Dermis microvascular lymphatic vessel endothelial cell (primary cell): Measurements from ENCODE around the gene HTR4. TPM values are rescaled to one million over a fixed set of nuclear protein-coding genes. Genes with fewer than 3 reads are reported as not detected.

Experiments
- DNase-seq, 2 donors: peaks; one replicate each; pipeline versions ENCODE4 v3.0.0 to v3.0.0-alpha.2; 2010; ENCODE audit warnings: low read depth in 2 of 2
- total RNA-seq: library from RNA; depleted of rRNA; stranded (reverse); fragments of >200 nt; gene quantifications from 2 replicates; pipeline ENCODE4 v1.2.1, GENCODE V29; 2014

Gene HTR4
- total RNA-seq, 1 donor from 2014 or later: not detected

DNA sequence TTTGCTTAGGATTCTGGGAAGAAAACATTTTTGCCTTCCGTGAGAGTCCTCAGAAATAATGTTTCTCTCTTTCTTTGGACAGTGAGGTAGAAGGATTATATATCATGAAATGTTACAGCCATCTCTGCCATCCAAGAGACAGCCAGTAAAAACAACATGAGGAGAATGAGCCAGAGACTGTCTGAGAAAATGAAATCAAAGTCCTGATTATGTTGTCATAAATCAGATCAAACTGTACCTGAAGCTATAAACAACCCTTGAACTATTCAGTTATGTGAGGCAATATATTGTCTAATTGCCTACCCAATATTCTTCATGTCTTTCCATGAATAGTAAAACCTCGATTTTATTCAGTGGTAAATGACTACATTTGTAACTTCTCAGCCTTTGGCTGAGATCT is 9.2 kb upstream of the HTR4 start:
- no peak for DNase-seq

DNA sequence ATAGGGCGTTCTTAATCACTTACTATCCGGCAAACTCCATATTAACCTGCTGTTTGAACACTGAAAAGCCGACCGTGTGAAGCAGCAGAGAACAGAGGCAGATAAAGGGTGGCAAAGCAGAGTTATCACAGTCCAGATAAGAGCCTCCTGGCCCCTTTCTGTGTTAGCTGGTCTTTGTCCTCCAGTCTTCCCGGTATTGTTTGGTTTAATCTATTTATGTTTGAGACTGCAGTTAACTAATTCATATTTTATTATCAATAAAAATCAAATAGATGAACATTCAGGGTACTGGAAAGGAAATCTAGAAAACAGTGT is 6.0 kb upstream of the HTR4 start:
- DNase-seq: no peak

DNA sequence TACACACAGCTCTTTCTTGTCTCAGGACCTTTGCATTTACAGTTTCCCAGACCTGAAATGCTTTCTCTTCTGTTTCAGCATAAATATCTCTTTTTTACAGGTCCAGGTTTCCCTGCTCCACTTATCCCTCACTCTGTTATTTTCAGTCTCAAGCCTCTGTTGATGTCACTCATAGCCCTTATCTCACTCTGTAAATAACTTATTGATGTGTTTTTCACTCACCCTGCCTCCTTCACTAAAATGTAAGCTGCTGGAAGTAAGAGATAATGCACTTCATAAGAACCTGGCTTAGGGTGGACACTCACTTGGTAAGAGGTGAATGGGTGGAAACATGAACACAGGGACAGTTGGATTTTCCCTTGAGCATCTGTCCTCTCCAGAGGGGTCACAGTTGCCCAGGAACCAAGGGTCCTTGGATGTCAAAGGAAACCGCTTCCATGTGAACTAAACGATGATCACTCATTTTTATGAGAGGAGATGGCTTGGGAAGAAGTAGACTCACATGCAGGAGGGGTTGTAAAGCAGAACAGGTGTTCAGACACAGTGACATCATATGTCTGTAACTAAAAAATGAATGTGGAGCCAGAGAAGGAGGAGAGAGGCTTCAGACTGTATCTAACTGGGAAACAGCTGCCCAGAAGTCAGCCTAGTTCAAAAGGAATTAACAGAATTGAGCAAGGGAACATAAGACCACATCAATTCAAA is 5.5 kb upstream of the HTR4 start:
- no peak for DNase-seq

DNA sequence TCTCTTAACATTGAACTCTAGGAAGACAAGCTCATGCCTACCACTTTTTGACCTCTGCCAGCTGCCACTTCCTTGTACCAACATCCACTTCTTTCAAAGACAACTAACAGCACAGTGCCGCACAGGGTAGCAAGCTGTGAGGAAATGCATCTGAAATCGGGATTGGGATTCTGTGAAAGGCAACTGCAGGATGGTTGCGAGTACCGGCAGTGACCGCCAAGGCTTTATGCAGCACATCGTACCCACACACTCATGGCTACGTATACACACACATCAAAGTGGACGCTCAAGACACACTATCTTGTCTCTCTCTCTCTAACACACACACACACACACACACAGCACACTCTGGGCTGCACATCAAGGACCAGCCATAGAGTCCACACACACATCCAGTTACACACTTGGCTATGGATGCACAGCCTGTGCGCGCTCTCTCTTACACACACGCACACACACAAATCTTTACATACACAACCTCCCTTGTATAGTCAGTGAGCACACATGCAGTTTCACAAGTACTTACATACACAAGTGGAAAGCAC is 964 bp downstream of the HTR4 start:
- DNase-seq: no peak

DNA sequence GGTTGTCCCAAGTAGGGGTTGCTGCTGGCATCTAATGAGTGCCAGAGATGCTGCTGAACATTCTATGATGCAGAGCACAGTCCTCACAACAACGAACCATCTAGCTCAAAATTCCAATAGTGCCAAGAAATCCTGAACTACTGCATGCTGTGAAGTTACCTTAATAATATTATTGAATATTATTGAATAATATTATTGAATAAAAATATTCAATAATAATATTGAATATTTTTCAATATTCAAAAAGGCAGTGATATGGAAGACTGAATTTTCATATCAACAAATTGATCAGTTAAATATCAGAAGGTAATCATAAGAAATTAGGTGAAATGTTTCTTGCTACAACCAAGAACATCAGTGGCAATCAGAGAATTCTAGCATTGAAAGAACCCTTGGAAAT is 2.8 kb downstream of the HTR4 start:
- no peak for DNase-seq

DNA sequence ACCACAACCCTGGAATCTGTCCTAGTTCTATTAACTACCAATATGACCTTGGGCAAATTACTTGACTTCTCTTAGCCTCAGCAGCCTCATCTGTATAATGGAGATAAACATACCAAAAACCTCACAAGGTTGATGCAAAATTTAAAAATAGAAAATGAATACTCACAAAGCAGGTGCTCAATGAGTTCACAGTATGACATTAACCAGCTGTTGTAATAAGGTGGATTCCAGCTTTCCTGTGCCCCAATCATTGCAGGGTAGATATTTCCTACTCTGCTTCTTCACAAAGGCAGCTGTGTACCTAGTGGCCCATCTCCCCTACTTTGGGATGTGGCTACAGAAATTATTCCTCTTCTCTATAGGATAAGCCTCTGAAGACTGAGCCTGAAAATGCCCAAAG is 8.8 kb downstream of the HTR4 start:
- no peak for DNase-seq

DNA sequence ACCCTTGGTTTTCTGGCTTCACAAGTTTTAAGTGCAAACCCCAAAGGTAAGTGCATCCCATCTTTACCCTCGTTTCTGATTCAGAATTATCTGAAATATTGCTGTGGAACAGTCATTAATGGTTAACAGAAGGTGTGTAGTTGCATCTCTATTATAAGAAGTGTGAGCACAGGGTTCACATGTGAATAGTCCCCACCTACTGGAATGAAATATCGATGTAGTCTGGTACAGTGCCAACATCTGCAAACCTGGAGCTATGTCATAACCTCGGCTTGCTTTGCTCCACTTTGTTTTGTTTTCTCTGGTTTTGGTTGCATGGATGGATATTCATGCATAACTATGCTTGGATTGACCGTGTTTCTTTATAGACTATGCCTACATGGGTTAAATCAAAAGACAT is 12.6 kb downstream of the HTR4 start:
- DNase-seq: no peak

DNA sequence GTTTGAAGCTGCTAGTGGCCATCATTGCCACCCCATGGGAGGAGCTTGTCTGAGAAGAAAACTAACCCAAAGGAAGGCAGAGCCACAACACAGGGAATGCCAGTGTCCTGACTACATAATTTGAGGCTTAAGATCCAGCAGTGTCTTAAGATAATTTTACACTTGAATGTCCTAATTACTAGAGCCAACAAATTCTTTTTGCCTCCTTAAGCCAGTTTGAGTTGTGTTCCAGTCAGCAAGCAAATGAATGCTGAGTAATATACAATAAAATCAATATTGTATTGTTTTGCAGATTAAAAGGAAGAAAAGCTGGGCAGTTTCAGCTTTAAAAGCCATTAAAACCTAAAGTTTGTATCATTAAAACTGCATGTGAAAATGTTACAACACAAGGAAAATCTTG is 13.9 kb downstream of the HTR4 start:
- no peak for DNase-seq

DNA sequence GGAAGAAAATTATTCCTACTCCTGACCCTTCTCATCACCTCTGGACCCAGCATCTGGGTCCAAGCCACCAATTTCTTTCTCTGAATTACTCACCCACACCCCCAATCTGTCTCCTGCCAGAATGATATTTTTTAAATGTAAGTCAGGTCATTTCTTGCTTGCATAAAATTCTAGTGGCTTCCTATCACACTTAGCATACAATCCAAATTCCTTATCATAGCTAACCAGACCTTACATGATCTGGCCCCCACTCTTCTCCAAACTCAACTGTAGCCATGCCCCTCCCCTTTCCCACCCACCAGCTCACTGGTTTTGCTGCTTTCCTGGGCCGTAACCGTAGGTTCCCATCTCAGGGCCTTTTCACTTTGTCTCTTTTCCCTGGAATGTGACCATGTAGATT is 15.2 kb downstream of the HTR4 start:
- no peak for DNase-seq

DNA sequence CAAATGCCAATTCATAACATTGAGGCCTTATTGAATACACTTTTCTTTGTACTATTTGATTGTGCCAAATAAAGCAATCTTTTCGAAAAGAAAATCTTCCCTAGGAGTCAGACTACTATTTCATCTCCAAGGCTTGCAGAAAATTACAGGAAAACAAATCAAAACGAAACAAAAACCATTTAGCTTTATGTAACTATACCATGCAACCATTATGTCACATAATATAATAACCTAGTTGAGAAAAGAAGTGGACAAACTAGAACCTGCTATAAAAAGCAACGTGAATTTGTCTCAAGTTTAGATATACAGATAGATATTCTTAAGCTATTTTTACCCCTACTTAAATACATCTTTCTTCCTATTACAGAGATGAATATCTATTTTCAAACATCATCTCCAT is 18.0 kb downstream of the HTR4 start:
- DNase-seq: no peak

DNA sequence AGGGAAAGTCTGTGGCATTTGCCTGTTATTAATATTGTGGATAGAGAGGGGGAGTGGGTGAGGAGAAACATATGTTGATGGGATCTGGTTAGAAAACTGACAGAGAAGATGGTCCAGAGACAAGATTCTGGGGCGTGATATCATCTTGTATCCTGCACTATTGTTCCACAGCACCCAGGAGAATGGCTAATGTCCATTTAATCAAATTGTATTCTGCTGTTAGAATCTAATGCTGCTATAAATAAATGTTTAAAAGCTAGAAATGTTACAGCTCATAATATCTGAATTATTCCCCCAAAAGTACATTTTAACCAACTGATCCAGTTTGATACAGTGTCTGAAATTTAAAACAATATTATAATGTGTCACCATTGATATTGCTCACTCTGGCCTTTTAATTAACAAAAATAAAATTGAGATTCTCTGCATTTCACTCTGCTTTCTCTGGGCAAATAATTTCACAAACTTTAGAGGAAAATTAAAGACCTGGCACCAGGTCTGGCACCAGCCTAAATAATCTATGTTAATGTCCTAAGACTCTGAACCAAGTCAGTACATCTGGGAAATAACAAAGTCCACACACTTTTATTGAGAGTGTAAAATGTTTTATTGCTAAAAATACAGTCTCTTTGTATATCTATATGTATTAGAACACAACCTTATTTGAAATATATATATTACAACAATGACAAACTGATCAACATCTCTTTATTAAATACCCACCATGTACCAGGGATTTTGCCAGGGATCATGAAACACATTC is 18.8 kb downstream of the HTR4 start:
- no peak for DNase-seq

DNA sequence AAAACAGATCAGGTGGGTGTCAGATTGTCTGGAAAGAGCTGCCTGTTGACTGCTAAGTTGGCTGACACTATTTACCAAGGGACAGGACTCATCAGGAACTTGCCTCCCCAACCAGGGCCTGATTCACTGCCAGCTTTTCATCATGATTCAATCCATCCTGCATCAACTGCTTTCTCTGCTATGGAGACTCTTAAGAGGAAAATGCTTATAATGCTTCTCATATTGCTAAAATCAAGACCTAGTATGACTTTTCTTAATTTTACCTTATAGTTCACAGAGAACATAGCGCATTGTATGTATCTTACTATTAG is 21.3 kb downstream of the HTR4 start:
- DNase-seq: no peak

DNA sequence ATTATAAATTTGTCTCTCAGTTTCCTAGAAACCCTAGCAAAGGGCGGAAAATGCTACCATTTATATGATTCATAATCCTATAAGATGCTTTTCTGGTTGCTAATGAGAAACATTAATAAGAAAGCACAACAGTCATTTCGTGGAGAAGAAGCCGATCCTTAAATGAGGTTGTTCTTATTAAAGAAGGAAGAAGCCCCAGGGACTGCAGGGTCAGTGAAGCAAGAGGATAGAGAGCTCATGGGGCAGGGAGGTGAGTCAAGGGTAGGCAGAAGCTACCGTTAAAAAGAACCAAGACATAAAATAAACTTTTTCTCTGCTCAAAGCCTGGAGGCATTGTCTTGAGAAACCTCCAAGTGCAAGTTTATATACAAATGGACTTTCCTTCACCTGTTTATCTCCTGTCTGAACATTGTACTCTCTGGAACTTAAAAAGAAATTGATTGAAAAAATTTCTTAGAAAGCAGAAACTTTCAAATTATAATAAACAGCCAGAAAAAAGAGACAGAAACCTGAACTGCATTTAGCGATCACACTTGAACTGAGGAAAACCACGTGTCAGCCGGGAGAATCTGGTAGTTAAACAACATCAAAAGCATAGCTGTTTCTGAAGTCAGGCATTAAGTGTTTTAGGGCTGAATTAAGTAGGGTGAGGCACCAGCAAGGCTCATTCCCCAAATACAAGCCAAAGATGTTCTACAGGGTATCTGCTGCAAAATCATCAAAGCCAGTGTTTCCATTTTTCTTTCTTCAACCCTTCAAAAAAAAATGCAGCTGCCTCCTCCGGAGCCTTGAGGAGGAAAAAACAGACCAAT is 21.9 kb downstream of the HTR4 start:
- DNase-seq: no peak

DNA sequence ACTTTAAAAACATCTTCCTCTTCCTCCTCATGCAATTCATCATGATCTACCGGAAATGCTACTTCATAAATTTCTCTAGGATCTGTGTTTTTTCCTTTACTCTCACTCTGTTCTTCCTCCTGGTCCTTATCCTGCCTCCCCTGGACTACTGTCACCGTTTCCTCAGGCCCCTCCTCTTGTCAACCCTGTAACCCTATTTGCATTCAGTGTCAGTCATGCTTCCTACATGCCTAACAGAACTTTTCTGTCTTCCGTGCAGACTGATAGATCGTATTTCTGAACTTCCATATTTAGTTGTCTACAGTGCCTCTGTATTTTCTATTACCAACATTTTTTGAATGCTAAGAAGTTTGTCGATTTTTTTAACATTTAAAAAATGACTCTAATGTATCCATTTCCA is 27.3 kb downstream of the HTR4 start:
- no peak for DNase-seq

DNA sequence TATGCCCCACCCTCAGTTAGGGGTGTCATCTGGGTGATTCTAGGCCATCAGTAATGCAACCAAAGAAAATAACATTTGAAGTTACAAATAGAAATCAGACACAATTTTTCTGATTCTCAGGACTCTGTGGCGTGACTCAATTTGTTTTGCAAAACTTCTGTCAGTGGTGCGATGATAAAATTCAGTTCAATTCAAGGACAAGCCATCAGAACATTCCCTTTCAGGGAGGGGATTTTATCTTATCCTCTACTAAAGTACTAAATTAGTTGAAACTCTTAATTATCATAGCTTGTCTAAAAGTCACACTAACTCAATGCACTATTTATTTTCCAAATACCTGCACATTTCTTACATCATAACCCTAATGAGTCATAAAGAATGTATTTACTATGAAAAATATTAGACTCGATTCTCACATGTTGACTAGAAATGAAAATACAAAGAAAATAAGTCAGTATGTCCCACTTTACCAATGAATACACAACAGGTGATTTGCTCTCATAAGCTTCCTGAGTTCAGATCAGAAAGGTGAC is 28.2 kb downstream of the HTR4 start:
- no peak for DNase-seq

DNA sequence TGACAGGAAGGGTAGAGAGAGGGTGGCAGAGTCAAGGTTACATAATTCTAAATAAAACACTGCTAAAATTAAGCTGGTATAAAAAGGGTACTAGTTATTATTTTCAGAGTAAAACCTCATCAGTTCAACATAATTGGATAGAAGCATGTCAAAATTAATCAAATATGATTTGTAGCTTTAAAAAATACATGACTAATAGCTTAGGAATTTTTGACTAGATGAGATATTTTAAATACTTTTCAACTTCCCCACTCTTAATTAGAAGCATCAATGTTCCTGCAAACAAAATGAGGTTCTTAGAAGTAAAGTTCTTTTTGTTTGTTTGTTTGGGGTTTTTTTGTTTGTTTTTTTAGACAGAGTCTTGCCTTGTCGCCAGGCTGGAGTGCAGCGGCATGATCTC is 29.1 kb downstream of the HTR4 start:
- DNase-seq: no peak

DNA sequence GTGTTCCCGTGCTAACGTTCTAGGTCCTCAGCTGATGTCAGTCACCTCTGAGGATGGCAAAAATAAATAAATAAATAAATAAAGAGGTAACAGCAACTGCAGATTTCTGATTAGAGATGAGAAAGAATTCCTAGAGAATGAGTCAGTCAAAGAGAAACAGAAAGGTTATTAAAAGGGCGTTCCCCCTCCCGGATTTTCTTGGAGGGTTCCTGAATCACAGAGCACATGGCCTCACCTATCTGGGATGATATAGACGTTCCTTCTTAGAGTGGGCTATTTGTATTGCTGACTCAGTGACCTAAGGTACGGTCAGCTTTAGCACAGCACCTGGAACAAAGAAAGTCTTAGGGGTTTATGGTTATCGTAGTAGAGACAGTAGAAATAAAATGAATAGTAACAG is 30.6 kb downstream of the HTR4 start:
- peak in 1 of 2 donors; percentile 10 for DNase-seq

DNA sequence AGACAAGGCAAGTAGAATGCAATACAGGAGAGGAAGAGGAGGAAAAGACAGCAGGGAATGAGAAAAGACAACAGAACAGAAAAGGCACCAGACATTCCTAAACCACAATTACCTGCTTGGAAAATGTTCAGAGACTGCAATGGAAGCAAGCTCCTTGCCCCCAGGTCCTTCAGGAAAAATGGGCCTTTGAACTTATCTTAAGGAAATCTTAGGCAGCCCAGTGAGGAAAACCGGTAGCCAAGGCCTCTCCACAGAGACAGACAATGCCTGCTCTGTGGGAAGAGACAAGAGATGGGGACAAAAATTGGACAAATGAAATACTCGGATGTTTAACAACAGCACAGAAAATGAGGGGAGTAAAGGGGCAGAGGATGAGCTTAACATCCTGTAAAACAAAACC is 31.2 kb downstream of the HTR4 start:
- DNase-seq: no peak

DNA sequence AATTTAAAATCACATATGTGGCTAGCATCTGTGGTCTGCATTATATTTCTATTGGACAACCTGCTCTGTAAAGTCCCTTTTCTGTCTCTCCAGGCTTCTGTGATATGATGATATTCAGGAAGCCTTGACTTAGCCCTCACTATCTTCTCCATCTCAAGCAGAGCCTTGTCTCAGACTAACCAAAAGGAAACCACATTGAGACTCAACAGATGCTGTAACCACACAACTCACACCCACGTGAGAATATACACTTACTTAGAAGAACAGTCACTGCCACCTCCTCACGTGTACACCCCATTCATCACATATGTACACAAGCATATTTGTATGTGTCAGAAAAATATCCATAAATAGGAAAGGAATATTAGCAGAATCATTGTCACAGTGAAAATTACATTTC is 33.6 kb downstream of the HTR4 start:
- DNase-seq: no peak

DNA sequence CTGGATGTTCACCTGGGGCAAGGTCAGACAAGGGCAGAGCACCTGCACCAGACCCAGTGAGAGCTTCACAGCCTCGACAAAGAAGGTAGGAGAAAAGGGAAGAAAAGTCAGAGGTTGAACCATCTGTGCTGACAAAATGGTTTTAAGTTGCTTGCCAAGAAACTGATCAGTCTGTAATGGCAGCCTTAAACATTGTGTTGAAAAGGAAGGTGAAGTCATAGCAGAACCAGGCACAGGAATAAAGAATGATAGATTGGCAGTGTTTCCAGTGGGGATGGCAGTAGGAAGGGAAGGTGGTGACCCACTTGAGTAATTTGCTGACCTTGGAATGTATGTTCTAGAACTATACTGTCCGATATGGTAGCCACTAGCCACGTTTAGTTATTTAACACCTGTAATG is 34.2 kb downstream of the HTR4 start:
- peak in 1 of 2 donors; percentile 43 for DNase-seq

DNA sequence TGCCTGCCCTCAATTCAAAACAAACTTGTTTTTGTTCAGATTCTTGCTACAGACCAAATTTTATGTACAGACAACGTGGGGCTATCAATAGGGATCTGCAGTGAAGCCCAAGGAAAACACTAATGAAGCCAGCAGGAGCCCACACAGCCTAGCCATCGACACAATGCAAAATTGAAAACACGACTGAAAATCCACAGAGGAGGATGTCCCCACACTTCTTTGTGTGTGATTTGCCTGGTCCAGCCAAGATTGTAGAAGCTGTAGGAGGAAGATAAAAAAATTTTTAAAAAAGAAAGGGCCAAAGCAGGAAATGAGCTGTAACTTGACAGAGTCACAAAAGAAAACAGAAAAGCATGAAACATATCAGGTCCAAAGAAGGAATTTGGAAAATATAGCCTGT is 34.8 kb downstream of the HTR4 start:
- DNase-seq: peak in 1 of 2 donors; percentile 40

DNA sequence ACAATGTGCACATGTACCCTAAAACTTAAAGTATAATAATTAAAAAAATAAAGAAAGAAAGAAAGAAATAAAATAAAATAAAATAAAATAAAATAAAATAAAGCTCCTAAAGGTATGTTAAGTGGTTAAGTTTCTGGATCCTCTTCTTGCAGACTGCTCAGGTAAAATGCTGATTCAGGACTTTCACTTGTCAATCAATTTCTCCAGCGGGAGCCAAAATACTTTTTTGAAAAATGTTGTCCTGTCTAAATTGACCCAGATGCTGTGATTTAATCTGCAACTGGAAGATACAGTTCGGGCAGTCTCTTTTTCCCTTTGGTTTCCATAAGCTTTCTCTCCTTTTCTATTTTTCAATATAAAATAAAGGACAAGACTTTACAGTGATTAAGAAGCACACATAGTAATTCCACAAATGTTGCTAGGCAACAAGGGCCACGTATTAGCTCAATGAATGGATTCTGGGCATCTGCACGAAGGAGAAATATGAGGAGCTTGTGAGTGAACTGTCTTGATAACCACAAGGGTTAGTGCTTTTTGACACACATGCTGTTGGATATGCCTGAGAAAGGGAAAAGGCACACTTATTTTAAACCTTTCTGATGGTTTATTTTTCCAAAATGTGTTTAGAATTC is 38.6 kb downstream of the HTR4 start:
- DNase-seq: no peak
